ENCODE measurements around the gene OR10A5. TPM values are rescaled to one million over a fixed set of nuclear protein-coding genes. Genes with fewer than 3 reads are reported as not detected.
A peak's percentile ranks its signal among the peaks of the same experiment; 100 is the strongest.

Gene OR10A5
- total and polyA plus RNA-seq, 2 donors (not counting 3 experiments of a cell fraction or from before 2014, with no cell fraction given): not detected

DNA sequence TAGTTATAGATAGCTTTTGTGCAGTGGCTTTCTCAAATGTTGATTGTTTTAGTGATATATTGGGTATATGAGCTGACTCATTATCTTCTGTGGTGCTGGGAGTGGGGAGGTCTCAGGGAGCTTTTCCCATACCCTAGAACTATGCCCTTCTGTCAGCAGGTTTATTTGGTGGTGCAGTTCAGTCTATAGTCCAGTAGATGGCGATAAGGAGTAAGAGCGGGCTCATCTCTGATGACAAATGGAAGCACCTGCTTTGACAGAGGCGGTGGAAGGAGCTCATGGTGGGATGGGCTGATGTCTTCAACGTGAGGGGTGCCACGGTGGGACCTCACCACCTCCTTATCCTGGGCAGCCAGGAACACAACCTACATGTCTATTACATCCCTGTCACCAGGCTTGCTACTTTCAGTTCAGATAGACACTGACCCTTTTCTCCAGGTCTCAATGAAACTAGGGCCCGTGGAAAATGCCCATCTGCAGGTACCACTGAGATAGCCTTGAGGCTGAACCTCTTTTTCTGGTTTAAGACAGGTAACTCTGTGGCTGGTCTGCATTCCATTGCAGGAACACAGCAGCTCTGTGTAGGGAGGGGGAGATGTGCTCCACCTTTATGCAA is 33.0 kb upstream of the OR10A5 start:
- ChIA-PET POLR2A (no interaction called here), CTCF (interaction anchor here (0.5 to 4.1 kb wide), 51 partner anchors 9 to 1287 kb away, joined by 3 to 61 read pairs (median 4); partner anchors contain the start of genes NLRP14, OR10A2, RBMXL2 and ZNF214)
- Histone ChIP-seq H3K36me3 (ENCODE audit: control insufficient read depth in 2 of 2, extremely low read depth in 1 of 2, insufficient read depth in 2 of 2, low read length in 2 of 2) (no peaks in the 10 kb centered on the region), H3K4me1 (ENCODE audit: control insufficient read depth, extremely low read depth, insufficient read depth, low read length) (no peaks in the 10 kb centered on the region), H3K9me3 (replicated peaks; ENCODE audit: control insufficient read depth, insufficient read depth, low read length) (no peaks in the 10 kb centered on the region), H3K9me1 (replicated peaks; ENCODE audit: control insufficient read depth, extremely low read depth, insufficient read depth, low read length) (no peaks in the 10 kb centered on the region), H3K4me2 (ENCODE audit: insufficient read depth, low read length) (no peak overlapping the region), H3K9ac (replicated peaks; ENCODE audit: extremely low read depth, insufficient read depth, low read length) (no peak overlapping the region), H4K20me1 (replicated peaks; ENCODE audit: control insufficient read depth, extremely low read depth, insufficient read depth, low read length) (no peaks in the 10 kb centered on the region), H3K4me3 (replicated peaks in 1 of 3; ENCODE audit: insufficient read depth in 1 of 3, low read depth in 1 of 3, low read length in 3 of 3) (no peak overlapping the region), H3K27ac (ENCODE audit: insufficient read depth, low read depth, low read length) (no peak overlapping the region), H3K27me3 (ENCODE audit: control insufficient read depth in 2 of 2, insufficient read depth in 2 of 2, low read length in 2 of 2) (no peaks in the 10 kb centered on the region), H2AFZ (ENCODE audit: low read depth, low read length) (no peak overlapping the region), H3K79me2 (ENCODE audit: control insufficient read depth, insufficient read depth, low read length) (no peaks in the 10 kb centered on the region)
- no TSS peak for BruUV-seq (replicated peaks)
- dilution Hi-C loops (cut with MboI; ENCODE audit: extremely low pct_ligation_motif_present, low sequenced_read_pairs) (no loop called here), intact Hi-C loops (cut with micrococcal nuclease) (loop anchor here (1.0 to 2.0 kb wide), 3 partner anchors 286 to 630 kb away; no protein-coding TSS in a partner anchor)
- peak; percentile 87 for FAIRE-seq
- TF ChIP-seq, protein P1, sequence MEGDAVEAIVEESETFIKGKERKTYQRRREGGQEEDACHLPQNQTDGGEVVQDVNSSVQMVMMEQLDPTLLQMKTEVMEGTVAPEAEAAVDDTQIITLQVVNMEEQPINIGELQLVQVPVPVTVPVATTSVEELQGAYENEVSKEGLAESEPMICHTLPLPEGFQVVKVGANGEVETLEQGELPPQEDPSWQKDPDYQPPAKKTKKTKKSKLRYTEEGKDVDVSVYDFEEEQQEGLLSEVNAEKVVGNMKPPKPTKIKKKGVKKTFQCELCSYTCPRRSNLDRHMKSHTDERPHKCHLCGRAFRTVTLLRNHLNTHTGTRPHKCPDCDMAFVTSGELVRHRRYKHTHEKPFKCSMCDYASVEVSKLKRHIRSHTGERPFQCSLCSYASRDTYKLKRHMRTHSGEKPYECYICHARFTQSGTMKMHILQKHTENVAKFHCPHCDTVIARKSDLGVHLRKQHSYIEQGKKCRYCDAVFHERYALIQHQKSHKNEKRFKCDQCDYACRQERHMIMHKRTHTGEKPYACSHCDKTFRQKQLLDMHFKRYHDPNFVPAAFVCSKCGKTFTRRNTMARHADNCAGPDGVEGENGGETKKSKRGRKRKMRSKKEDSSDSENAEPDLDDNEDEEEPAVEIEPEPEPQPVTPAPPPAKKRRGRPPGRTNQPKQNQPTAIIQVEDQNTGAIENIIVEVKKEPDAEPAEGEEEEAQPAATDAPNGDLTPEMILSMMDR (IDR thresholded peaks at IDR 0.05; ENCODE audit: extremely low read depth in 1 of 2, insufficient read depth in 1 of 2, low read depth in 1 of 2, low read length in 2 of 2): peak; percentile 83 to 88
- no peak for TF ChIP-seq POLR2A (IDR thresholded peaks at IDR 0.05; ENCODE audit: low read depth, low read length)
- peak; percentile 48 for DNase-seq (ENCODE audit: low read depth, low spot score)

DNA sequence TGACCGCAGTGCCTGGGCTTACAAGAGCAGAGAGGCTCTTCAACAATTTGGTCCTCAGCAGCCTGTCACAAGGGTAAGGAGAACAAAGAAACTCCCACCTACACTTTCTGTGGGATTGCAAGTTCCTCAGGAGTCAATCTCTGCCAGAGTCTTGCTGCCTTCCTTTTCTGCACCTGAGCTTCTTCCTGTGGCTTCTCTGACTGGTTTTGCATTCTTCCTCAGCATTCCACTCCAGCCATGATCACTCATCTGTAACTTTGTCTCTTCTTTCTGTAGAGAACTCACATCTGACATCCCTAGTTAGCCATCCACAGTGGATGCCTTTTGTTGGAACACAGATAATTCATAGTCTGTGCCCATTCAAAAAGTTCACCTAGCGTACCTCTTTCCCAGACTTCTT is 31.8 kb upstream of the OR10A5 start:
- Histone ChIP-seq H3K36me3 (ENCODE audit: control insufficient read depth in 2 of 2, extremely low read depth in 1 of 2, insufficient read depth in 2 of 2, low read length in 2 of 2) (no peaks in the 10 kb centered on the region), H3K4me2 (ENCODE audit: insufficient read depth, low read length) (no peak overlapping the region), H3K9me3 (replicated peaks; ENCODE audit: control insufficient read depth, insufficient read depth, low read length) (no peaks in the 10 kb centered on the region), H3K9ac (replicated peaks; ENCODE audit: extremely low read depth, insufficient read depth, low read length) (no peak overlapping the region), H3K27ac (ENCODE audit: insufficient read depth, low read depth, low read length) (no peak overlapping the region), H3K4me3 (replicated peaks in 1 of 3; ENCODE audit: insufficient read depth in 1 of 3, low read depth in 1 of 3, low read length in 3 of 3) (no peak overlapping the region), H3K79me2 (ENCODE audit: control insufficient read depth, insufficient read depth, low read length) (no peaks in the 10 kb centered on the region), H4K20me1 (replicated peaks; ENCODE audit: control insufficient read depth, extremely low read depth, insufficient read depth, low read length) (no peaks in the 10 kb centered on the region), H3K27me3 (ENCODE audit: control insufficient read depth in 2 of 2, insufficient read depth in 2 of 2, low read length in 2 of 2) (no peaks in the 10 kb centered on the region), H3K9me1 (replicated peaks; ENCODE audit: control insufficient read depth, extremely low read depth, insufficient read depth, low read length) (no peaks in the 10 kb centered on the region), H3K4me1 (ENCODE audit: control insufficient read depth, extremely low read depth, insufficient read depth, low read length) (no peaks in the 10 kb centered on the region), H2AFZ (ENCODE audit: low read depth, low read length) (no peak overlapping the region)
- intact Hi-C loops (cut with micrococcal nuclease) (loop anchor here (2.0 kb wide), 2 partner anchors 285 to 465 kb away; no protein-coding TSS in a partner anchor), dilution Hi-C loops (cut with MboI; ENCODE audit: extremely low pct_ligation_motif_present, low sequenced_read_pairs) (no loop called here)
- BruUV-seq (replicated peaks): no TSS peak
- no peak for TF ChIP-seq EZH2 (IDR thresholded peaks at IDR 0.05; ENCODE audit: borderline replicate concordance, low read depth, low read length, severe bottlenecking)
- ChIA-PET CTCF (interaction anchor here (1.9 to 4.1 kb wide), 5 partner anchors 10 to 465 kb away, joined by 11 to 61 read pairs (median 14); no protein-coding TSS in a partner anchor), POLR2A (no interaction called here)
- FAIRE-seq (no peak), DNase-seq (ENCODE audit: low read depth, low spot score) (no peak)

Data from endothelial cell of umbilical vein (primary cell).